Fibroblast of lung (primary cell): Measurements from ENCODE around the gene DDX49. TPM values are rescaled to one million over a fixed set of nuclear protein-coding genes. Genes with fewer than 3 reads are reported as not detected.

ENCODE experiments used
- DNase-seq, 2 donors: peaks; one replicate each; pipeline versions ENCODE4 v3.0.0 to v3.0.0-alpha.2; 2010; ENCODE audit warnings: low read depth in 2 of 2
- H2AFZ ChIP-seq: 2 replicates; pipeline ENCODE4 v1.5.1; 2012; ENCODE audit warnings: low read length, control low read depth, inconsistent platforms
- H3K27ac ChIP-seq: 2 replicates; pipeline ENCODE4 v1.5.1; 2011; ENCODE audit warnings: low read length, control low read depth; ENCODE audit not compliant: insufficient read depth
- H3K27me3 ChIP-seq: 2 replicates; pipeline ENCODE4 v1.5.1; 2011; ENCODE audit warnings: mild to moderate bottlenecking, low read length; ENCODE audit not compliant: control insufficient read depth, insufficient read depth
- H3K36me3 ChIP-seq: 2 replicates; pipeline ENCODE4 v1.5.1; 2011; ENCODE audit warnings: low read length; ENCODE audit not compliant: control insufficient read depth, insufficient read depth
- H3K4me1 ChIP-seq: 2 replicates; pipeline ENCODE4 v1.5.1; 2011; ENCODE audit warnings: low read length; ENCODE audit not compliant: control insufficient read depth, insufficient read depth; ENCODE audit errors: extremely low read depth
- H3K4me2 ChIP-seq: 2 replicates; pipeline ENCODE4 v1.5.1; 2011; ENCODE audit warnings: low read length, control low read depth; ENCODE audit not compliant: insufficient read depth; ENCODE audit errors: extremely low read depth
- H3K4me3 ChIP-seq, 4 experiments: fragments of 200-600 bp in 1 of 4; sonication (generic) in 1 of 4; replicated peaks in 1 of 4; 2 replicates each; pipeline ENCODE4 v1.5.1; 2011 to 2016; ENCODE audit warnings: low read length in 4 of 4, low read depth in 3 of 4, mild to moderate bottlenecking in 3 of 4, control low read depth in 2 of 4, inconsistent platforms in 1 of 4, mixed read lengths in 1 of 4; ENCODE audit not compliant: insufficient read depth in 1 of 4; ENCODE audit errors: control extremely low read depth in 1 of 4
- H3K79me2 ChIP-seq: 2 replicates; pipeline ENCODE4 v1.5.1; 2012; ENCODE audit warnings: mild to moderate bottlenecking, low read length, inconsistent platforms; ENCODE audit not compliant: control insufficient read depth, insufficient read depth
- H3K9ac ChIP-seq: 2 replicates; pipeline ENCODE4 v1.5.1; 2011; ENCODE audit warnings: mild to moderate bottlenecking, low read length, control low read depth; ENCODE audit not compliant: insufficient read depth
- H3K9me3 ChIP-seq: 2 replicates; pipeline ENCODE4 v1.5.1; 2012; ENCODE audit warnings: low read depth, low read length; ENCODE audit not compliant: control insufficient read depth, insufficient read depth
- H4K20me1 ChIP-seq: 2 replicates; pipeline ENCODE4 v1.5.1; 2011; ENCODE audit warnings: low read length; ENCODE audit not compliant: control insufficient read depth, insufficient read depth; ENCODE audit errors: extremely low read depth
- EZH2 ChIP-seq: IDR thresholded peaks from 2 replicates; pipeline ENCODE4 v1.5.1; 2012; ENCODE audit warnings: low read length, control low read depth, mild to moderate bottlenecking; ENCODE audit errors: missing control alignments
- polyA plus RNA-seq, 2 donors: library from polyadenylated mRNA; depleted of rRNA in 1 of 2; stranded (reverse) in 1 of 2; unstranded in 1 of 2; fragments of >200 nt; gene quantifications; 2 replicates each; pipeline ENCODE4 v1.2.1, GENCODE V29; 2011 to 2012; ENCODE audit warnings: missing spikeins in 1 of 2
- total RNA-seq: library from RNA; depleted of rRNA; stranded (reverse); fragments of >200 nt; gene quantifications from 2 replicates; pipeline ENCODE4 v1.2.1, GENCODE V29; 2014
- TF ChIP-seq, protein P1 (sequence below), 2 donors: IDR thresholded peaks in 1 of 2; conservative IDR thresholded peaks in 1 of 2; 1 replicate in 1 of 2; 2 replicates in 1 of 2; pipeline ENCODE4 v1.5.1; 2011 to 2012; ENCODE audit warnings: low read length in 2 of 2, control low read depth in 1 of 2, inconsistent platforms in 1 of 2, low read depth in 1 of 2, mild to moderate bottlenecking in 1 of 2

Gene DDX49
- total and polyA plus RNA-seq, 2 donors (not counting 1 experiment from before 2014, with no cell fraction given), result 25.3 to 56.3 TPM

DNA sequence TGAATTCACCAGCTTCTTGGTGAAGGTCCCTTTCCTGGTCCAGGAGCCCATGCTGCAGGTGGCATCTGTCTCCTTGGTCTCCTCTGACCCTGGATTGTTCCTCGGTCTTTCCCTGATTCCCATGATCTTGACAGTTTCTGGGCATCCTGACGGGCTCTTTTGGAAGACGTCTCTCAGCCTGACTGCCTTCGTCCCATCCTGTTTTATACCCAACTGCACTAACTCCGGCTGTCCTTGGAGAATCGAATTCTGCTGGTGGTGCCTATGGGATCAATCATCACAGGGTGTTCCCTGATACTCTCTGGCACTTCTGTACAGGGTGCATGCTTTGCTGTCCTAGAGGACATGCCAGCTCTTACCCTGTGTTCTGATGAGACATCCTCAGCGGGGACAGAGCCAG is 42.6 kb upstream of the DDX49 start:
- Histone ChIP-seq H3K4me1 (no peaks in the 10 kb centered on the region), H3K9me3 (no peaks in the 10 kb centered on the region), H3K4me2 (no peak overlapping the region), H3K27me3 (no peaks in the 10 kb centered on the region), H2AFZ (no peak overlapping the region), H3K9ac (no peak overlapping the region), H4K20me1 (no peaks in the 10 kb centered on the region), H3K36me3 (no peaks in the 10 kb centered on the region), H3K27ac (no peak overlapping the region), H3K79me2 (no peaks in the 10 kb centered on the region), H3K4me3 (no peak overlapping the region)
- DNase-seq, result no peak
- no peak for TF ChIP-seq EZH2
- TF ChIP-seq, protein P1, sequence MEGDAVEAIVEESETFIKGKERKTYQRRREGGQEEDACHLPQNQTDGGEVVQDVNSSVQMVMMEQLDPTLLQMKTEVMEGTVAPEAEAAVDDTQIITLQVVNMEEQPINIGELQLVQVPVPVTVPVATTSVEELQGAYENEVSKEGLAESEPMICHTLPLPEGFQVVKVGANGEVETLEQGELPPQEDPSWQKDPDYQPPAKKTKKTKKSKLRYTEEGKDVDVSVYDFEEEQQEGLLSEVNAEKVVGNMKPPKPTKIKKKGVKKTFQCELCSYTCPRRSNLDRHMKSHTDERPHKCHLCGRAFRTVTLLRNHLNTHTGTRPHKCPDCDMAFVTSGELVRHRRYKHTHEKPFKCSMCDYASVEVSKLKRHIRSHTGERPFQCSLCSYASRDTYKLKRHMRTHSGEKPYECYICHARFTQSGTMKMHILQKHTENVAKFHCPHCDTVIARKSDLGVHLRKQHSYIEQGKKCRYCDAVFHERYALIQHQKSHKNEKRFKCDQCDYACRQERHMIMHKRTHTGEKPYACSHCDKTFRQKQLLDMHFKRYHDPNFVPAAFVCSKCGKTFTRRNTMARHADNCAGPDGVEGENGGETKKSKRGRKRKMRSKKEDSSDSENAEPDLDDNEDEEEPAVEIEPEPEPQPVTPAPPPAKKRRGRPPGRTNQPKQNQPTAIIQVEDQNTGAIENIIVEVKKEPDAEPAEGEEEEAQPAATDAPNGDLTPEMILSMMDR (conservative IDR thresholded peaks at IDR 0.05 in 1 of 2, IDR thresholded peaks at IDR 0.05 in 1 of 2; ENCODE audit: low read depth in 1 of 2, low read length in 2 of 2), result no peak

DNA sequence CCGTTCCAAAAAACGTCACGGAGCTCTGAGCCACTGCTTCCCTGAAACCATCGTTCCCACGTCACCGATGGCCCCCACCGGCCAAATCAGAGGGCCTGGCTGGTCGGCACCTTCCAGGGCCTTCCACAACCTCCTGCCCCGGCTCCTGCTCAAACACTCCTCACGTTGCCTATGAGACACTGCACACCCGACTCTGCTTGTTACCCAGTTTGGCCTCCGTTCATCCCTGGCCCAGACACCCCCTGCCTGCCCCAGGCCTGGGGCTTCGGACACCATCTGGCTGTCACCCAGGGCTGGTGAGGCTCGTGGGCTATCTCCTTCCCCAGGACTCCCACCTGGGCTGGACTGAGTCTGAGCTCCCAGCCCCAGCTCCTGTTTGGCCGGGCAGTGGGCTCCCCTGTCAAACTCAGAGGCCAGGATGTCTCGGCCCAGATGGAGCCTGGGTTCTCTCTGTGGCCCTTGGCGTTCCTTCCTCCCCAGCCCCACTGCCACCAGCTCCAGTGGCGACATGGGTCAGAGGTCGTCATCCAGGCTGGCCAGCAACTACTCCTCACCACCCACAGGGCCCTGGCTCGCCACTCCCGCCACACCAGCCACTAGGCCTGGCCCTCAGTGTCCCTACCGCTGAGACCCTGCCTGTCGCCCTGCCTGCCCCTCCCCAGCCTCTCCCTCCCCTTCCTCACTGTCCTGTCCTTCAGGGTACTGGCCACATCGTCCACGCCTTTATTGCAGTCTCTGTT is 41.3 kb upstream of the DDX49 start:
- Histone ChIP-seq H2AFZ (no peak overlapping the region), H3K27ac (no peak overlapping the region)
- TF ChIP-seq, protein P1 (conservative IDR thresholded peaks at IDR 0.05 in 1 of 2, IDR thresholded peaks at IDR 0.05 in 1 of 2; ENCODE audit: low read depth in 1 of 2, low read length in 2 of 2), result no peak
- TF ChIP-seq EZH2, result no peak

GRCh38 chr19:18878858-18879578 is 40.5 kb upstream of the DDX49 start:
- TF ChIP-seq EZH2, result no peak
- TF ChIP-seq, protein P1 (conservative IDR thresholded peaks at IDR 0.05 in 1 of 2, IDR thresholded peaks at IDR 0.05 in 1 of 2; ENCODE audit: low read depth in 1 of 2, low read length in 2 of 2), result no peak
- Histone ChIP-seq H3K4me3 (no peak overlapping the region), H4K20me1 (no peaks in the 10 kb centered on the region), H3K27ac (no peak overlapping the region), H3K27me3 (no peaks in the 10 kb centered on the region), H3K4me1 (no peaks in the 10 kb centered on the region), H3K36me3 (no peaks in the 10 kb centered on the region), H3K4me2 (no peak overlapping the region), H3K9me3 (no peaks in the 10 kb centered on the region), H3K9ac (no peak overlapping the region), H3K79me2 (no peaks in the 10 kb centered on the region), H2AFZ (no peak overlapping the region)
- DNase-seq, result no peak

More for the DNA sequence above, 41.3 kb upstream of the DDX49 start:
- H3K4me3 ChIP-seq, result no peak overlapping the region
- H3K79me2 ChIP-seq, result no peaks in the 10 kb centered on the region
- no peaks in the 10 kb centered on the region for H3K4me1 ChIP-seq
- H3K36me3 ChIP-seq, result no peaks in the 10 kb centered on the region
- no peak for DNase-seq
- no peaks in the 10 kb centered on the region for H3K9me3 ChIP-seq
- H3K9ac ChIP-seq, result no peak overlapping the region
- H3K4me2 ChIP-seq, result no peak overlapping the region
- H4K20me1 ChIP-seq, result no peaks in the 10 kb centered on the region
- H3K27me3 ChIP-seq, result no peaks in the 10 kb centered on the region
